ENCODE results near the gene RRP12. TPM values are rescaled to one million over a fixed set of nuclear protein-coding genes. Genes with fewer than 3 reads are reported as not detected.

Gene RRP12
- total RNA-seq, 1 donor from 2014 or later, result 35.3 TPM

GRCh38 chr10:97333351-97333600 is 67.9 kb downstream of the RRP12 start:
- no peaks in the 10 kb centered on the region for H3K27me3 ChIP-seq (ENCODE audit: control insufficient read depth, insufficient read depth, low read length)
- no peak for TF ChIP-seq CTCF (IDR thresholded peaks at IDR 0.05; ENCODE audit: insufficient read depth, low read length, severe bottlenecking)
- FAIRE-seq, result no peak
- no peak for DNase-seq (ENCODE audit: low read depth)
- H3K36me3 ChIP-seq (ENCODE audit: control insufficient read depth, insufficient read depth, low read length), result no peaks in the 10 kb centered on the region
- H3K4me3 ChIP-seq (ENCODE audit: low read depth, low read length), result peak overlapping the region; percentile 83

- H3K4me3 ChIP-seq (ENCODE audit: low read depth, low read length), result peak overlapping the region; percentile 83
- peak; percentile 31 for TF ChIP-seq CTCF (IDR thresholded peaks at IDR 0.05; ENCODE audit: insufficient read depth, low read length, severe bottlenecking)
- no peak for FAIRE-seq
- no peaks in the 10 kb centered on the region for H3K27me3 ChIP-seq (ENCODE audit: control insufficient read depth, insufficient read depth, low read length)
- DNase-seq (ENCODE audit: low read depth), result peak; percentile 70
- no peaks in the 10 kb centered on the region for H3K36me3 ChIP-seq (ENCODE audit: control insufficient read depth, insufficient read depth, low read length)
These were observed 68.4 kb downstream of the RRP12 start for GRCh38 chr10:97332591-97333350.

GRCh38 chr10:97331153-97331703 is 69.9 kb downstream of the RRP12 start:
- no peak for TF ChIP-seq CTCF (IDR thresholded peaks at IDR 0.05; ENCODE audit: insufficient read depth, low read length, severe bottlenecking)
- DNase-seq (ENCODE audit: low read depth) (no peak), FAIRE-seq (no peak)
- Histone ChIP-seq H3K4me3 (ENCODE audit: low read depth, low read length) (no peak overlapping the region), H3K27me3 (ENCODE audit: control insufficient read depth, insufficient read depth, low read length) (no peaks in the 10 kb centered on the region), H3K36me3 (ENCODE audit: control insufficient read depth, insufficient read depth, low read length) (no peaks in the 10 kb centered on the region)

- FAIRE-seq, result no peak
- no peaks in the 10 kb centered on the region for H3K36me3 ChIP-seq (ENCODE audit: control insufficient read depth, insufficient read depth, low read length)
- no peak for DNase-seq (ENCODE audit: low read depth)
- no peak overlapping the region for H3K4me3 ChIP-seq (ENCODE audit: low read depth, low read length)
- TF ChIP-seq CTCF (IDR thresholded peaks at IDR 0.05; ENCODE audit: insufficient read depth, low read length, severe bottlenecking), result no peak
- H3K27me3 ChIP-seq (ENCODE audit: control insufficient read depth, insufficient read depth, low read length), result no peaks in the 10 kb centered on the region
These were observed 71.4 kb downstream of the RRP12 start for GRCh38 chr10:97329766-97330165.

- no peak for FAIRE-seq
- no peaks in the 10 kb centered on the region for H3K27me3 ChIP-seq (ENCODE audit: control insufficient read depth, insufficient read depth, low read length)
- no peak for TF ChIP-seq CTCF (IDR thresholded peaks at IDR 0.05; ENCODE audit: insufficient read depth, low read length, severe bottlenecking)
- H3K4me3 ChIP-seq (ENCODE audit: low read depth, low read length), result no peak overlapping the region
- no peaks in the 10 kb centered on the region for H3K36me3 ChIP-seq (ENCODE audit: control insufficient read depth, insufficient read depth, low read length)
- DNase-seq (ENCODE audit: low read depth), result no peak
These were observed 72.3 kb downstream of the RRP12 start for GRCh38 chr10:97328646-97329453.
